GM19328 (cell line): ENCODE results near the gene TRIM38.
A peak's percentile ranks its signal among the peaks of the same experiment; 100 is the strongest.
"Not testable (repeated sequence)": the region's sequence is repeated elsewhere in the genome, so short reads cannot be mapped to it uniquely, and the experiment has no call there.

Source experiments
- ATAC-seq: cut with Tn5 transposase; IDR thresholded peaks from one replicate; pipeline ENCODE4 v1.9.1; 2021; ENCODE audit warnings: mild to moderate bottlenecking, moderate library complexity; ENCODE audit not compliant: unreplicated experiment

TRIM38 gene

GRCh38 chr6:25966711-25967110 lies 4.1 kb downstream of the TRIM38 start:
- ATAC-seq: no peak

- no peak for ATAC-seq
Measured at GRCh38 chr6:25968769-25969168, 6.2 kb downstream of the TRIM38 start.

GRCh38 chr6:25971187-25971821 lies 8.7 kb downstream of the TRIM38 start:
- ATAC-seq: no peak

- ATAC-seq: no peak
Measured at GRCh38 chr6:25972128-25972527, 9.5 kb downstream of the TRIM38 start.

GRCh38 chr6:25972902-25973301 lies 10.3 kb downstream of the TRIM38 start:
- no peak for ATAC-seq

- no peak for ATAC-seq
Measured at GRCh38 chr6:25973923-25974555, 11.4 kb downstream of the TRIM38 start.

- no peak for ATAC-seq
Measured at GRCh38 chr6:25975923-25976560, 13.4 kb downstream of the TRIM38 start.

- ATAC-seq: no peak
Measured at GRCh38 chr6:25980935-25981334, 18.3 kb downstream of the TRIM38 start.

- no peak for ATAC-seq
Measured at GRCh38 chr6:25981568-25982263, 19.1 kb downstream of the TRIM38 start.

- no peak for ATAC-seq
Measured at GRCh38 chr6:25984265-25984664, 21.7 kb downstream of the TRIM38 start.

GRCh38 chr6:25987845-25988244 lies 25.2 kb downstream of the TRIM38 start:
- ATAC-seq: no peak

- ATAC-seq: no peak
Measured at GRCh38 chr6:25990172-25990873, 27.7 kb downstream of the TRIM38 start.

GRCh38 chr6:25991785-25992412 lies 29.3 kb downstream of the TRIM38 start:
- peak; percentile 35 for ATAC-seq

GRCh38 chr6:25992413-25993340 lies 30.1 kb downstream of the TRIM38 start:
- peak; percentile 89 for ATAC-seq

GRCh38 chr6:25993341-25993684 lies 30.7 kb downstream of the TRIM38 start:
- not testable (repeated sequence) for ATAC-seq

- ATAC-seq: no peak
Measured at GRCh38 chr6:25995507-25995906, 32.9 kb downstream of the TRIM38 start.

- ATAC-seq: no peak
Measured at GRCh38 chr6:25997921-25998320, 35.3 kb downstream of the TRIM38 start.

GRCh38 chr6:25998379-25998778 lies 35.8 kb downstream of the TRIM38 start:
- no peak for ATAC-seq

- ATAC-seq: not testable (repeated sequence)
Measured at GRCh38 chr6:25999225-25999624, 36.6 kb downstream of the TRIM38 start.
